Activated T-cell treated with anti-CD3 and anti-CD28 coated beads, Interleukin-2, amount 50 U/mL, for 4 hours (primary cell): Measurements from ENCODE around the gene SIN3B. TPM values are rescaled to one million over a fixed set of nuclear protein-coding genes. Genes with fewer than 3 reads are reported as not detected.
A peak's percentile ranks its signal among the peaks of the same experiment; 100 is the strongest.
"Not testable (repeated sequence)": the region's sequence is repeated elsewhere in the genome, so short reads cannot be mapped to it uniquely, and the experiment has no call there.

Experiments used
- ATAC-seq, 2 donors: fragments of 200-7000 bp; cut with Tn5 transposase; one replicate each; pipeline ENCODE4 v1.10.0; 2021
- DNase-seq: peaks from one replicate; pipeline ENCODE4 v3.0.0-alpha.2; 2020
- H3K27me3 Mint-ChIP-seq: one replicate; pipeline ENCODE4 v1.8.0; 2021; ENCODE audit warnings: low read depth, mixed read lengths
- H3K36me3 Mint-ChIP-seq: one replicate; pipeline ENCODE4 v1.8.0; 2022; ENCODE audit warnings: mixed read lengths; ENCODE audit not compliant: insufficient read depth
- H3K4me1 Mint-ChIP-seq: one replicate; pipeline ENCODE4 v1.8.0; 2021; ENCODE audit warnings: low read depth, mixed read lengths
- H3K4me3 Mint-ChIP-seq: one replicate; pipeline ENCODE4 v1.8.0; 2021; ENCODE audit warnings: mild to moderate bottlenecking, moderate library complexity, mixed read lengths
- H3K9me3 Mint-ChIP-seq: one replicate; pipeline ENCODE4 v1.8.0; 2021; ENCODE audit warnings: mixed read lengths
- total RNA-seq, 3 donors: library from RNA; stranded (reverse); gene quantifications; one replicate each; pipeline ENCODE4 v1.2.1, GENCODE V29; 2021

The SIN3B gene
- 10 to 100 TPM; 40.7 to 43.7 (median 41.2) TPM for total RNA-seq

GRCh38 chr19:16829010-16829821, at the start of gene SIN3B:
TSS of gene SIN3B (plus strand) at chr19:16829398. CDS start at chr19:16829421, 23 bp downstream.
- Mint-ChIP-seq H3K9me3 (no peaks in the 10 kb centered on the region), H3K4me1 (peaks cover 34% of the 10 kb centered on the region), H3K27me3 (peaks cover 25% of the 10 kb centered on the region), H3K36me3 (peaks cover 15% of the 10 kb centered on the region), H3K4me3 (peak within 1 kb of the TSS; percentile 86)
- ATAC-seq (peak; percentile 93 to 98), DNase-seq (peak; percentile 89)

- peaks cover 16% of the 10 kb centered on the region for H3K27me3 Mint-ChIP-seq
- no peak overlapping the region for H3K4me3 Mint-ChIP-seq
- H3K4me1 Mint-ChIP-seq, result no peaks in the 10 kb centered on the region
- H3K9me3 Mint-ChIP-seq, result no peaks in the 10 kb centered on the region
- DNase-seq, result no peak
- H3K36me3 Mint-ChIP-seq, result no peaks in the 10 kb centered on the region
- no peak for ATAC-seq
These were observed 49.5 kb upstream of the SIN3B start for GRCh38 chr19:16779539-16780163.

- Mint-ChIP-seq H3K27me3 (peaks cover 8% of the 10 kb centered on the region), H3K36me3 (no peaks in the 10 kb centered on the region), H3K4me3 (no peak overlapping the region), H3K4me1 (no peaks in the 10 kb centered on the region), H3K9me3 (no peaks in the 10 kb centered on the region)
- ATAC-seq (no peak), DNase-seq (no peak)
These were observed 46.5 kb upstream of the SIN3B start for GRCh38 chr19:16782719-16783118.

GRCh38 chr19:16788479-16788878, 40.7 kb upstream of the SIN3B start:
- Mint-ChIP-seq H3K27me3 (peaks cover 2% of the 10 kb centered on the region), H3K4me1 (no peaks in the 10 kb centered on the region), H3K9me3 (peaks cover 17% of the 10 kb centered on the region), H3K4me3 (no peak overlapping the region), H3K36me3 (no peaks in the 10 kb centered on the region)
- no peak for ATAC-seq
- DNase-seq, result no peak

- Mint-ChIP-seq H3K4me3 (no peak overlapping the region), H3K4me1 (no peaks in the 10 kb centered on the region), H3K27me3 (peaks cover 1% of the 10 kb centered on the region), H3K9me3 (peaks cover 17% of the 10 kb centered on the region), H3K36me3 (no peaks in the 10 kb centered on the region)
- DNase-seq, result no peak
- no peak for ATAC-seq
These were observed 40.0 kb upstream of the SIN3B start for GRCh38 chr19:16789238-16789637.

- DNase-seq (no peak), ATAC-seq (no peak)
- Mint-ChIP-seq H3K27me3 (no peaks in the 10 kb centered on the region), H3K4me3 (no peak overlapping the region), H3K36me3 (no peaks in the 10 kb centered on the region), H3K9me3 (peaks cover 17% of the 10 kb centered on the region), H3K4me1 (no peaks in the 10 kb centered on the region)
These were observed 39.1 kb upstream of the SIN3B start for GRCh38 chr19:16790051-16790450.

GRCh38 chr19:16791942-16792341, 37.3 kb upstream of the SIN3B start:
- DNase-seq, result no peak
- ATAC-seq, result no peak
- Mint-ChIP-seq H3K4me3 (no peak overlapping the region), H3K4me1 (no peaks in the 10 kb centered on the region), H3K9me3 (peaks cover 21% of the 10 kb centered on the region), H3K36me3 (no peaks in the 10 kb centered on the region), H3K27me3 (no peaks in the 10 kb centered on the region)

GRCh38 chr19:16794456-16795441, 34.4 kb upstream of the SIN3B start:
- H3K36me3 Mint-ChIP-seq, result no peaks in the 10 kb centered on the region
- peaks cover 8% of the 10 kb centered on the region for H3K9me3 Mint-ChIP-seq
- ATAC-seq (no peak), DNase-seq (no peak)
- no peaks in the 10 kb centered on the region for H3K4me1 Mint-ChIP-seq
- H3K27me3 Mint-ChIP-seq, result no peaks in the 10 kb centered on the region
- no peak overlapping the region for H3K4me3 Mint-ChIP-seq

GRCh38 chr19:16795731-16796130, 33.5 kb upstream of the SIN3B start:
- H3K4me3 Mint-ChIP-seq, result no peak overlapping the region
- no peak for DNase-seq
- H3K36me3 Mint-ChIP-seq, result no peaks in the 10 kb centered on the region
- no peaks in the 10 kb centered on the region for H3K27me3 Mint-ChIP-seq
- H3K9me3 Mint-ChIP-seq, result peaks cover 4% of the 10 kb centered on the region
- no peaks in the 10 kb centered on the region for H3K4me1 Mint-ChIP-seq
- ATAC-seq, result no peak

- H3K4me1 Mint-ChIP-seq, result no peaks in the 10 kb centered on the region
- H3K4me3 Mint-ChIP-seq, result no peak overlapping the region
- no peak for ATAC-seq
These were observed 31.3 kb upstream of the SIN3B start for GRCh38 chr19:16797876-16798275.

GRCh38 chr19:16798326-16798725, 30.9 kb upstream of the SIN3B start:
- H3K9me3 Mint-ChIP-seq, H3K27me3 Mint-ChIP-seq, H3K36me3 Mint-ChIP-seq, H3K4me1 Mint-ChIP-seq, DNase-seq, H3K4me3 Mint-ChIP-seq, ATAC-seq: not testable (repeated sequence)

More at GRCh38 chr19:16797876-16798275, 31.3 kb upstream of the SIN3B start:
- DNase-seq, result no peak
- H3K9me3 Mint-ChIP-seq, result peaks cover 4% of the 10 kb centered on the region
- no peaks in the 10 kb centered on the region for H3K27me3 Mint-ChIP-seq
- no peaks in the 10 kb centered on the region for H3K36me3 Mint-ChIP-seq

- ATAC-seq (no peak), DNase-seq (no peak)
- H3K36me3 Mint-ChIP-seq, result no peaks in the 10 kb centered on the region
- H3K27me3 Mint-ChIP-seq, result no peaks in the 10 kb centered on the region
- no peak overlapping the region for H3K4me3 Mint-ChIP-seq
- no peaks in the 10 kb centered on the region for H3K4me1 Mint-ChIP-seq
- peaks cover 4% of the 10 kb centered on the region for H3K9me3 Mint-ChIP-seq
These were observed 29.5 kb upstream of the SIN3B start for GRCh38 chr19:16799740-16800139.

GRCh38 chr19:16801600-16802013, 27.6 kb upstream of the SIN3B start:
- Mint-ChIP-seq H3K4me3 (no peak overlapping the region), H3K27me3 (no peaks in the 10 kb centered on the region), H3K36me3 (no peaks in the 10 kb centered on the region), H3K4me1 (no peaks in the 10 kb centered on the region), H3K9me3 (no peaks in the 10 kb centered on the region)
- DNase-seq (no peak), ATAC-seq (no peak)

- no peak for ATAC-seq
- no peaks in the 10 kb centered on the region for H3K27me3 Mint-ChIP-seq
These were observed 25.0 kb upstream of the SIN3B start for GRCh38 chr19:16804176-16804575.

More at GRCh38 chr19:16804176-16804575, 25.0 kb upstream of the SIN3B start:
- H3K36me3 Mint-ChIP-seq, result no peaks in the 10 kb centered on the region
- H3K4me1 Mint-ChIP-seq, result no peaks in the 10 kb centered on the region
- DNase-seq, result no peak
- no peak overlapping the region for H3K4me3 Mint-ChIP-seq
- no peaks in the 10 kb centered on the region for H3K9me3 Mint-ChIP-seq
